HG03565 (cell line): ENCODE measurements around the gene CFAP161.
"Not testable (repeated sequence)": the region's sequence is repeated elsewhere in the genome, so short reads cannot be mapped to it uniquely, and the experiment has no call there.

Source experiments
- ATAC-seq: cut with Tn5 transposase; IDR thresholded peaks from one replicate; pipeline ENCODE4 v1.9.1; 2021; ENCODE audit warnings: mild to moderate bottlenecking, moderate library complexity; ENCODE audit not compliant: unreplicated experiment

CFAP161 gene

DNA sequence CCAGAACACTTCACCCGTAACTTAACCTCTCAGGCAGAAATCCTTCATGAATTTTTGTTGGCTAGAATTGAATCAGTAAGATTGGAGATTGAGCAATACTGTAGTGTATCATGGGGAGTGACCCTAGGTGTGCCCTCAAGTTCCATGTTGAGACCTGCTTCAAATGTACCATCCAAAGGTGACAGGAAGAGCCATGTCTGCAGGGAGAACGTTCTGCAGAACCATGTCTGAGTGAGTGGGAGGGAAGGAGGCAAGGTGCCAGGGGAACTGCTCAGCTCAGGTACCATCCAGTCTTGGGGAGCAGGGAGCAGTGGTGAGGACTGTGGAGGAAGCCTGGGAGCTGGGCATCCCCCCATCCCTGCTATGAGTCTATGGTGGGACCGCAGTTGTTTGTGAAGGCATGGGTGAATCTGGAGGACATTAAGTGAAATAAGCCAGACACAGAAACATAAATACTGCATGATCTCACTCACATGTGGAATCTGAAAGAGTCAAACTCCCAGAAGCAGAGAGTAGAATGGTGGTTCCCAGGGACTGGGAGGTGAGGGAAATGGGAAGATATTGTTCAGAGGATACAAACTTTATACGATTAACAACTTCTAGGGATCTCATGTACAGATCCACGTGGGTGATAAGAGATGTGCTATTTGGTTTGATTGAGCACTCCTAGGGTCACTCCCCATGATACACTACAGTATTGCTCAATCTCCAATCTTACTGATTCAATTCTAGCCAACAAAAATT, 23.3 kb downstream of the CFAP161 start:
- no peak for ATAC-seq

DNA sequence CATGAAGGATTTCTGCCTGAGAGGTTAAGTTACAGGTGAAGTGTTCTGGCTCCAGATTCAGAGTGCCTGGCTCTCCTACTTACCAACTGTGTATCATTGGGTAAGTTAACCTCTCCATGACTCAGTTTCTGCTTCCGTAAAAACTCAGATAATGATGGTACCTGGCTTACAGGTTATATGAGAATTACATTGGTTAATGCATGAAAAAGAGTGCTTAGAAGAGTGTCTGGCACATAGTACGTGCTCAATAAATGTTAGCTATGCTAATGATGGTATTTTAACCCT, 23.8 kb downstream of the CFAP161 start:
- ATAC-seq, result no peak

DNA sequence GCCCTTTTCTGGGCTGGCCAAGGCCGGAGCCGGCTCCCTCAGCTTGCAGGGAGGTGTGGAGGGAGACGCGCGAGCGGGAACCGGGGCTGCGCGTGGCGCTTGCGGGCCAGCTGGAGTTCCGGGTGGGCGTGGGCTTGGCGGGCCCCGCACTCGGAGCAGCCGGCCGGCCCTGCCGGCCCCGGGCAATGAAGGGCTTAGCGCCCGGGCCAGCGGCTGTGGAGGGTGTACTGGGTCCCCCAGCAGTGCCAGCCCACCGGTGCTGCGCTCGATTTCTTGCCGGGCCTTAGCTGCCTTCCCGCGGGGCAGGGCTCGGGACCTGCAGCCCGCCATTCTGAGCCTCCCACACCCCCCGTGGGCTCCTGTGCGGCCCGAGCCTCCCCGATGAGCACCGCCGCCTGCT, 24.5 kb downstream of the CFAP161 start:
- not testable (repeated sequence) for ATAC-seq

DNA sequence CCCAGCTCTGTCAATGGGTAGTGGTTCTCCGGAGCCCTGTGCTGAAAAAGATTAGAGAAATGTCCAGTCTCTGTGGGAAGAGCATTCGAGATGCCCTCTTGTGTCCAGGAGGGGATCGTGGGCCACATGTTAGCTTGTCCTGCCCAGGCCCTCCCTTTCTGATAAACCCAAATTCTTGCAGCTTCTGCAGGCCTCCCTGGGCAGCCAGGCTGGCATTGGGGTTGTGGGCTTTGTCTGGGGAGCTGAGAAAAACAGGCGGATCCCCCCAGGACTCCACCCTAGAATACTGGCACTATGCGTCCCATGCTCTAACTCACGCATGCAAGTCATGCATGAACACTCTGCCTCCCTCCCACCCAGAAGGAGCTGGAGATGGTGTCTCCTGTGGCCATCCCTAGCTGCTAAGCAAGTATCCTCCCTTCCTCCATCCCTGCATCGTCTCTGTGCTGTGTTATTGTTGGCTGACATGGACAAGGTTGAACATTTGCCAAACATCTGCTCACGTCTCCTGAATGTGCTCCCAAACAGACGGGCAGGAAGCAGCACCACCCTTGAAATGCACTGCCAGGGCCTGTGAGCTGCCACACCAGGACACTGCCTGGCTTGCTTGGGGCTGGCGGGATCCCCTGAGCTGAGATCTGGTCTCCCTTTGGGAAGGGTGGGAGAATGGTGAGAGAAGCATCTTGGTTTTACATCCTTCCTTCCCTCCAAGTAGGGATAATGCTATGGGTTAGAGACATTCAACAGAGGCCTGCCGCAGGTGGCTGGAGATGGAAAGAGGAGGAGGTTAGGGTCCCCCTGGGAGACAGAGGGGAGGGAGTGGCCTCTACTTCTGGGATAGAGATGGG, 26.5 kb downstream of the CFAP161 start:
- ATAC-seq, result no peak

DNA sequence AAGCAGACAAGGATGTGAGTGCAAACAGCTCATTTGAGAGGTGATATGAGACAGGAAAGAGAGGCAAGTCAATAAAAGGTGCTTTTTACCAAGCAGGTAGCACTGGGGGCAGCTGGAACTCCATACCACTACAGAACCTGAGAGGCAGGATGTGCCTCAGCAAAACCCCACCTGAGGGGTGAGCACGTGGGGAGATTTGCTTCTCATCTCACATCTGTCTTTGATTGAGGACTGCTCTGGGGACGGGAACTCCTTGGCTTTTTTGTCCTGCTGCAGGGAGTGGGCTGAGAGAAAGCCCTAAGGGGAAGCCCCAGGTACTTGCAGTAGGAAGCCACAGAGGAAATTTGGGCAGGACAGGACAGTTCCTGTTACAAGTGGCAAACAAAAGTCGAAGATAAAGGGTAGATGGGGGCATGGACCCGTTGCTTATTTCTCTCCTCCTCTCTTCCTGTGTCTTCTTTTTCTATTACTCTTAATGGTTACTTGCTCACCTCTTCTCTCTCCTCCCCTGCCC, 27.1 kb downstream of the CFAP161 start:
- no peak for ATAC-seq

DNA sequence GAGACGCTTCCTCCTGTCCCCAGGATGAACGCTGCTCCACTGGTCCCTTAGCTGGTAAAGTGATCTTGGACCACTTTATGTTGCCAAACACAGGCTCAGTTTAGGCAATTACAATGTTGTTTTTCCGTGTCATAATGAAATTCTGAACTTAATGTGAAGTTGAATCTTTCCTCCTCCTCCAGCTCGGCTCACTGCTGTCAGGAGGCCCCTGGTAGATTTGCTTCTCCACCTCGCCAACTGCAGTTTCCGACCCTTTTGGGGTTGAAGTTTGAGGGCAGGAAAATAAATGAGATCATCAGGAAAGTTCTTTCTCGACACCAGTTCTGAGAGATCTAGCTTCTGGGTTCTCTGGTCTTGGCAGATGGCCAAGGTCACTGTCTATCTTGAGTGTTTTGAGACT, 27.8 kb downstream of the CFAP161 start:
- ATAC-seq, result no peak

DNA sequence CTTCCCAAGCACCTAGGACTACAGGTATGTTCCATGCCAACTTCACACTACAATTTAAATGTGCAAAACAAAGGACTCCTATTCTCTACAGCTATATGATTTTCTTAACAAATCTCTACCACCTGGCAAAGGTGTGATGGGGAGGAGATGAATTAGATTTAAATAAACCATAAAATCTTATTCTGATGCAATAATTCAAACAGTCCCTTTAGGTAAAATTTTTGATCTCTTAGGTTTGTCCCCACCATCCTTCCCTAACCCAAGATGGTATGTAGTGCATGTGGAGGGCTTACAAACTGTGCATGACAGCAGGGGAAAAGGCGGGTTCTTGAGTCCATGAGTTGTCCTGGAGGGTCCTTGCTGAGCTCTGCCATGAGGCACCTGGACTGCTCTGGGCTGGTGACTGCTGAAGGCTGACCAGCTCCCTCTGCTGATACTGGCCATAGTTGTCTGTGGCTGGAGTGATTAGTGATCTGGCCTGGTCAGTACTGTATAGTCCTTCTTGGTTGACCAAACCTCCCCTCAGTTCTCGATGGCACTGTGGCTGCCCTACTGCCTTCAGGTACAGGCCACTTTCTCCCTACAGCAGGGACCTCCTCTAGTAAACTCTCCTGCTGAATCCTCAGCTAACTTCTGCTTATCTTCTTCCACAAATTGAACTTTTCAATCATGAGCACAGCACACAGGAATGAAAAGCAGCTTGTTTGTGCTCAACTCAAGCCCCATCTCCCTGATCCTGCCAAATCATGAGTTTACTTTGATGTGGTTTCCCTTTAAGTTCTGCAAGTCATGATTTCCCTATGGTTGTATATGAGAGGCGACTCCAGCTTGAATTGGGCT, 30.1 kb downstream of the CFAP161 start:
- ATAC-seq, result no peak

DNA sequence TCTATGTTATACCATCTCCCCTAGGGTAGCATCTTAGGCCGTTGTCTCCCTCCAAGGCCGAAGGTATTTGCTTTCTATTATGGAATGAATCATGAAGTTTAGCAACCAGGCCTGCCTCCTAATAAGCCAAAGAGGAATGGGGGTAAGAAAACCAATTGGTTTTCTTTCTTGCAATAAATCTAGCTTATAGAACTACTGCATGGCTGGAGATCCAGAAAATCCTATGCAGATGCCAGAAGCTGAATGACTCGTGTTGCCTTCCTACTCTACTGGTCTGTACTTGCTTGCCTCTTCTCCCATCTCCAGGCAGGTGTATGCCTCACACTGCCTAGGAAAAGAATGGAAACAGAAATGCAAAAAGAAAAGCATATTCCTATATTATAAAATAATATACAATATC, 31.5 kb downstream of the CFAP161 start:
- ATAC-seq, result no peak

DNA sequence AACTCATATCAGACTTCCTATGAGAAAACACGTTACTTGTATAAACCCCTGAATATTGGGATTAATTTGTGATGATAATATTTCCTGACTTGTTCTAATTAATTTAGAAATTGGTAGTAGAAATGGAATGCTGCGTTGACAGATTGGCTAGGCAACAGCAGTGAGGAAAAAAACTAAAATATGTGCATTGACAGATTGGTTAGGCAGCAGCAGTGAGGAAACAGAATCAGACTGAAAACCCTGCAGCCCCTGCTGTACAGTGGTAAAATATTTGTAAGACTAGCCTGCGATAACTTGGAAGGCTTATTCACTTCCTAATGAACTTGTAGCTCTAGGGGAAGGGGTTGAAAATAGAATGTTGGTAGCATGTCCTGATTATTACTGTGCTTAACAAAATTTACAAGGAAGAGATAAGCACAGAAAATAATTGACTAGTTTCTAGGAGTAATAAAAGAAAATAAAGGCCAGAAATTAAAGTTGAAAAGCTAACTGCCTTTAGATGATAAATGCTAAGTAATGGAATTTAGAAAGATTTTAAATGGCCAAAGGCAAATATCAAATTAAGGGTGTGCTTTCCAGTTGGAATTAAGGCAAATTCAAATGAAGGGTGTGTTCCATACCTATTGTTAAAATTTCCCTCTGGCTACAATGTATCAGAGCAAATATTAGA, 32.7 kb downstream of the CFAP161 start:
- no peak for ATAC-seq

DNA sequence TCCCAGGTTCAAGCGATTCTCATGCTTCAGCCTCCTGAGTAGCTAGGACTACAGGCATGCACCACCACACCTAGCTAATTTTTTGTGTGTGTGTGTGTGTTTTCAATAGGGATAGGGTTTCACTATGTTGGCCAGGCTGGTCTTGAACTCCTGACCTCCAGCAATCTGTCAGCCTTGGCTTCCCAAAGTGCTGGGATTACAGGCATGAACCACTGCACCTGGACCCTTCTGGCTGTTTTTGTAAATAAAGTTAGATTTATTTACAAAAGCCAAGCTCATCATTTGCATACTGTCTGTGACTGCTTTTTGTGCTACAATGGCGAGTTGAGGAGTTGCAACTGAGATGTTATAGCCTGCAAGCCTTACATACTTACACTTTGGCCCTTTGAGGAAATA, 34.1 kb downstream of the CFAP161 start:
- no peak for ATAC-seq

DNA sequence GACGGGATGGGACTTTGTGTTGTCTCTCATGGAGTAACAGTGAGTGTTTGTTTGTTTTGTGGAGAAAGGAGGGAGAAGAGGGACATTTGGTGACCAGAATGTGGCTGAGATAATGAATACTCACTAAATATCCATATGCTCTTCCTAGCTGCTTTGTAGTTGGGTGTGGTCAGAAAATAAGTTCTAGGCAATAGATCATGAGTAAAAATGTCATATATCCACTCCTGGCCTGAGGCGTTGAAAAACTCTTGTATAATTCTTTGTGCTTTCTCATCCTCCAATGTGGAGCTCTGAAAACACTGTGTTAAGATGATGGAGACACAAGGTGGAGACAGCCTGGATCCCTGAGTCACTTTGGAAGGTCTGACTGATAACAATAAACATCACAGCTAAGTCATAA, 34.6 kb downstream of the CFAP161 start:
- no peak for ATAC-seq

DNA sequence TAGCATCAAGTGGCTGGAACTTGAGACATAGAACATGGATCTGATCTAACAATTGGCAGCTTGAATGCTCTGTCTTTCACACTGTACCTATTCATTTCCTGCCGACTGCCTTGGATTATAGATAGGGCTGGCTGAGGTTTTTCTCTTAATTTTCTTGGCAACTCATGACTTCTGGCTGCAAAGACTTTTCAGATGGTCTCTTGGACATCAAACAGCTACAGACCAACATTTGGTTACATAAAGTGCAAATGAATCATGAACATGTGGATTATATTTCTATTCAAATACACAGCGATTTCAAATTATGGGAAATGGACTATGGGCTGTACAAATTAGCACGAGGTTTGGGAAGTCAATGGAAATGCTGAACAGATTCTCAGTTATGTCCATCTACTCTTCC, 36.4 kb downstream of the CFAP161 start:
- no peak for ATAC-seq

DNA sequence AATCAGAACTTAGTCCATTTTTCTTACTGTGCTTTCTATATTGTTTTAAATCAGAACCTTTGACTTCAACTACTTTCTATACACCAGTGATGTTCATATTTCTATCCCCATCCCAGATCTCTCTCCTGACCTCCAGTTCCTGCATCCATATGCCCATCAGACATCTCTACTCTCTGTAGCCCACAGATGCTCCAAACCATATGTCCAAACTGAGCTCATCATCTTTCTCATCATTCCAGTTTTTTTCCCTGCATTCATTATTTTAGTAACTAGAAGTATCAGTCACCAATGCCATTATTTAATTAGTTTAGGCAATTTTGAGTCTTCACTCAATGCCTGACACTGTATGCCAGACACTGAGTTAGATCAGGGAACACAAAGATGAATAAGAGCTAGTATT, 37.2 kb downstream of the CFAP161 start:
- no peak for ATAC-seq

DNA sequence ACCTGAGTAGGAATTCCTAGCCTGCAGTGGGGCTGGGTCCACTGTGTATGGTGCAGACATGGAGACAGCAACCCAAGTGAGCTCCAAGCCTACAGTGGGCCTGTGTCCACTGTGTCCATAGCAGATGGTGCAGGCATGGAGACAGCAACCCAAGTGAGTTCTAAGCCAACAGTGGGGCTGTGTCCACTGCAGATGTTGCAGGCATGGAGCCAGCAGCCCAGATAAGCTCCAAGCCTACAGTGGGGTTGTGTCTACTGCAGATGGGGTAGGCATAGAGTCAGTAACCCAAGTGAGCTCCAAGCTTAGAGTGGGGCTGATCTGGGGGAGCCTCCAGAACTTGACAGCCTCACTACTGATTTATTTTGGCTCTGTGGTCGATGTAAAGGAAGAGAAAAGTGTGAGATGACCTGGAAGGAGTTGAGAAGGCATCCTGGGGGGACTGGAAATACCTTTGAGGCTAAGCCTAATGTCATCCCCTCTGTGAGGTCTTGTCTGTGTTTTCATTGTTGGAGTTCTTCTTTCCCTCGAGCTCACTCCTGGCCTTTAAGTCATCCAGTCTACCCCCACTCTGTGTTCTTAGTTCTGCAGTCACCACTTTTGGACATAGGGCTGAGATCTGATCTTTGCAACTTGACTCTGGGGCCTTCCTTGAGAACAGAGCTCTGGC, 40.2 kb downstream of the CFAP161 start:
- no peak for ATAC-seq

DNA sequence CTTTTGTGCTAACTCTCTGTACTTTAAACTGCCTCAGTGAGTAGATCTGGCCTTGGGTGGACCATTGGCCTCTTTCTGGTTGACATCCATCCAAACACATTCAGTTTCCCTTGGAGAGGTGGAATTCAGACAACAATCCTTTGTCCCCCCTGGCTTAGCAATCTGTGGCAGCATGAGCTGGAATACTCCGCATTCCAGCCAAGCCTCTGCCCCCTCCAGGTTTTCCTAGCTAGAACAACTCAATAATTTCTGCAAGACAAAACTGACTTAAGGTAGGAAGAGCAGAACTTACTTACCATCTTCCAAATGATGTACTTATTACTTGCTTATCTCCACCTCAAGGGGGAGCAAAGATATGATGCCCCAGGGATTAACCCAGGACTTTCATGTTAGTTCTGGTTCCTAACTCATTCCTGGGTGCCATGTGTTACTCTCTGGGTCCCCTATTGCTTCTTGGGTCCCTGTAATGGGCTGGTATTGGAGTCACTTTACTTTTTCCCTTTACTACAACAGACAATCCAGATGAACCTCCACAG, 40.8 kb downstream of the CFAP161 start:
- no peak for ATAC-seq

DNA sequence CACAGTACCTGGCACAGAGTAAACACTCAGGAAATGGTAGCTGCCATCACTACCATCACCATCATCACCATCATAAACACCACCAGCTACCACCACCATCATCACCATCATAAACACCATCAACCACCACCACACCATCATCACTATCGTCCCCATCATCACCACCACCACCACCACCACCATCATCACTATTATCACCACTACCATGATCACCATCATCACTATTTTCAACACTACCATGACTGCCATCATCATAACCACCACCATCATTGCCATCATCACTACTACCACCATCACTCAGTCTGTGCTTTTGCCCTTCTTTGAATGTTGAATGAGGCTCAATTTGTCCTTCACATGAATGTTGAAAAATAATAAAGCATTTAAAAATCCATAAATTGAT, 41.4 kb downstream of the CFAP161 start:
- ATAC-seq, result no peak

DNA sequence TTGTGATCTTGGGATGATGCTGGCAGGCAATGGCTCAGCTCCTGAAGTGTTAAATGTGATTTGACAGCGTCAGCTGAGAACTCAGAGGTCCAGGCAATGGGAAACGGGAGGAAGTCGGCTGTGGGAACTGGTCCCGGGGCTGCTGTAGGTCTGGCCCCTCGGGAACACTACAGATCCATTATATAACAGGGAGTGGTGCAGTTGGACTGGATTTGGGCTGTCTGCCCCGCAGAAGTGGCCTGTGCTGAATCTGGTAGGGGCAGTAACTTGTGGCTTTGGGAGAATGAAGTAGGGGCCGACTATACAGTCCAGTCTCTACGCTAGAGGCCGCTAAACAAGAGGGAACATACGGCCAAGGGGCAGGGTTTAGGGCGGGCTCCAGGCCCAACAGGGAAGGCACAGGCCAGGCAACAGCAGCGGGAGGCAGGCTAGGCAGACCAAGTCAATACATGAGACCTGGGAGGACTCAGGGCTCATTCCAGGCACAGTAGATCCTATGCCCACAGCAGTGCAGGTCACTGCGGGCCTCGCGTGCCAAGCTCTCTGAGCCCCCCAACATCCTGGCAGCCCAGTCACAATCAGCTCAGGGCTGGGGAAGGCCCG, 42.3 kb downstream of the CFAP161 start:
- no peak for ATAC-seq

DNA sequence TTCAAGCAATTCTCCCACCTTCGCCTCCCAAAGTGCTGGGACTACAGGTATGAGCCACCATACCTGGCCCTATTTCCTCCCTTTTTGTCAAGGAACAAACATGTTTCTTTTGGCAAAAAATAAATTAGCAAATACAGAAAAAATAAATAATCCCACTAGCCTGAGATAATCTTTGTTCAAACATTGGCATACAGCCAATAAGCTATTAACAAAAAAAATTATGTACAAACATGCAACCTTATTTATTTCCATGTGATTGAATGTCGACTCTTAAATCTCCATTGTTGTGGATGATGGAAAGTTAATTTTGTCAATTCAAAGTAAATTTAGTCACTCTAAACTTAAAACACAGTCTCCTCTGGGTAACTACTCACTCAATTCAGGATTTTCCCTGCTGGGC, 44.3 kb downstream of the CFAP161 start:
- no peak for ATAC-seq

DNA sequence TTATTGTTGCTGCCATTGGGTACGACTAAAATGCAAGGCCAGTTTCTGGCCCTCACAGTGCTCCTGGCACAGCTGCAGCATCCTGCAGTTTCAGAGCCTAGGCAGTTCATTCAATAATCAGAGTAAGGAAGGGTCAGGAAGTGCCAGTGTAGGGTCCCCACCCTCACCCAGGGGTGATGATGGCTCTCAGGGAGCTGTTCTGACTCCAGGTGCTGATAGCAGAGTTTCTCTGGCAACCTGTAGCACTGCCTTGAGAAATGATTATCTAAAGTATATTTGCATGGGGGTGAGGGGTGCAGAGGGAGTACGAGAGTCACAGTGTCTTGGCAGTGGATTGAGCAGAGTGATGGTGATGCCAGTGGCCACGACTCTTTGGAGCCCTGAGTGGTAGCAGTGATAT, 47.1 kb downstream of the CFAP161 start:
- ATAC-seq, result no peak
